Occipital lobe (tissue), 2 donors: Measurements from ENCODE around the gene MXRA8. TPM values are rescaled to one million over a fixed set of nuclear protein-coding genes. Genes with fewer than 3 reads are reported as not detected.
"Not testable (repeated sequence)": the region's sequence is repeated elsewhere in the genome, so short reads cannot be mapped to it uniquely, and the experiment has no call there.

Experiments used
- DNase-seq: peaks from one replicate; lab custom pipeline; 2025; lab: John Stamatoyannopoulos, UW
- total RNA-seq: library from RNA; depleted of rRNA; stranded (reverse); fragments of >200 nt; gene quantifications from one replicate; pipeline ENCODE4 v1.2.3, GENCODE V29; 2014

Gene MXRA8
- total RNA-seq, 1 donor from 2014 or later = 11.5 TPM

GRCh38 chr1:1321477-1321876 lies 36.9 kb downstream of the MXRA8 start:
- no peak for DNase-seq

- no peak for DNase-seq
Measured at GRCh38 chr1:1320666-1321448, 37.5 kb downstream of the MXRA8 start.

DNA sequence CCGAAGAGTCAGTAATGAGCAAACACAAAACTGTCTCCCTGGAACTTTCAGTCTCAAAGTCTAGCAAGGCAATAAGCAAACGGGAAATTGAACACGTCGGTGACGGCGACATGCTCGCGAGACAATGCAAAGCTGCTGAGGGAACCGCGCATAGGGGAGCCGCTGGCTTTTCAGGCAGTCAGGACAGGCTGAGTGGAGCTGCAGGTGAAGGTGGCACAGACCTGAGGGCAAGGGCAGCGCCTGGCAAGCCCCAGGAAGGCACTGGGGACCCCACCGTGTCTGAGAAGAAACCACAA lies 38.8 kb downstream of the MXRA8 start:
- no peak for DNase-seq

DNA sequence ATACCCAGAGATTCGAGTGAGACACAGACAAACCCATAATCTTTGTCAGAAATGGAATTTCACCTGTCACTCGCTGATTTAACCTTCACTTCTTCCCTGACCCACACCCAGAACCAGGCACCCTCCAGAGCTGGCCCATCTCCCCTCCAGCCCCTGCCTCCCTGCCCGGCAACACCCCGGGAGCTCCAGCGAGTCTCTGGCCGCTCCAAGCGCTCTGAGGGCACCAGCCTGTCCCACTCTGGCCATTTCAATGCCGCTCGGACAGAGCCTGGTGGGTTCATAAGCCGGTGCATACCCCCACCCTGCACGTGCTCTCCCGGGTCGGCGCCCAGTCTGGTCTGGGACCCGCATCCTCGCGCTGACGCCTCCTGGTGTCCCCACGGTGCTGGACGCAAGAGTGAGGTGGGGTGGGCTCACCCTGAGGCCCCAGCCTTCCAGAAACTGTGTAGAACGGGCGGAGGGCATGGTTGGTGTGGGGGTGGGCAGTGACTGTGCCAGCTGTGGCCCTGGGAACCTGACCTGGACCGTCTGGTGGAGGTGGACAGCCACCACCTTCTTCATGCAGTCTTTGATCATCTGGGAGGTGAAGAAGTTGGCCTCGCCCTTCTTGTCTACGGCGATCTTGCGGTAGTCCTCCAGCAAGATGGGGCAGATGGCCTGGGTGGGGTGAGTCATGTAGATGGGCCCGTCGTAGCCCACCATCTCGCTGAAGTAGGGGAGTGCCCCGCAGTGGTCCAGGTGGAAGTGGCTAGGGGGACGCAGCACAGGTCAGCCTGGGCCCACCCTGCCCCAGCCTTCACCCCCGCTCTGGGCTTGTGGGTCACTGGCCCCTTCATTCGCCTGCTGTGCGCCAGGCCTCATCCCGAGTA lies 39.3 kb downstream of the MXRA8 start:
- DNase-seq = no peak

- DNase-seq = peak; percentile 59
Measured at GRCh38 chr1:1318131-1318652, 40.2 kb downstream of the MXRA8 start.

DNA sequence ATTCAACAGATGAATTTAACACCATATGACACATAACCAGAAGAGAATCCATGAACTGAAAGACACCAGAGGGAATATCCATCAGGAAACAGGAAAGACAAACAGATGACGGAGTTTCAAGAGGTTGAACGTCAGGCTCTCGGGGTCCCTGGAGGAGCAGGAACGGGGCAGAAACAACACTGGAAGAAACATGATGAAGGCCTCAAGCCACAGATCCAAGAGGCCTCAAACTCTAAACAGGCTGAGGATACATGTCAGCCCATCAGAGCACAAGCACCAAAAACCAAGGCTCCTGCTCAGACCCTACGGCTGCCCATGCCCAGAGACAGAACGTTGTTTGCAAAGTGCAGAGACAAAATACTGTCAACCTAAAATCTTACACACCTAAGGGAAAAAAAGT lies 40.9 kb downstream of the MXRA8 start:
- DNase-seq = no peak

- DNase-seq = not testable (repeated sequence)
Measured at GRCh38 chr1:1316199-1316598, 42.2 kb downstream of the MXRA8 start.

GRCh38 chr1:1315435-1315954 lies 42.9 kb downstream of the MXRA8 start:
- no peak for DNase-seq

- no peak for DNase-seq
Measured at GRCh38 chr1:1314678-1315335, 43.5 kb downstream of the MXRA8 start.

DNA sequence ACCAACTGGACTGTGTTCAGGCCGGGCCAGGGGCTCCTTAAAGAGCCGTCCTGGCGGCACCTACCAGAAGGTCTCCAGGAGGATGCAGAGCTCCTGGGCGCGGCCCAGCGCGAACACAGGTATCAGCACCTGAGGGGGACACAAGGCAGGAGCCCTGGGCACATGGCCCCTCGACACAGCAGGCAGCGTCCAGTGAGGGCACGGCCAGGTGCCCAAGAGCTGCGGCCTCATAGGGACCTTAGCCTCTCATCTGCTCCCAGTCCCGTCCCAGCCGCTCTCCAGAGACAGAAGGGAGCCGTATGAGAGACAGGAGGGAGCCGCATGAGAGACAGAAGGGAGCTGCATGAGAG lies 44.1 kb downstream of the MXRA8 start:
- DNase-seq = no peak

- no peak for DNase-seq
Measured at GRCh38 chr1:1313500-1314236, 44.7 kb downstream of the MXRA8 start.

DNA sequence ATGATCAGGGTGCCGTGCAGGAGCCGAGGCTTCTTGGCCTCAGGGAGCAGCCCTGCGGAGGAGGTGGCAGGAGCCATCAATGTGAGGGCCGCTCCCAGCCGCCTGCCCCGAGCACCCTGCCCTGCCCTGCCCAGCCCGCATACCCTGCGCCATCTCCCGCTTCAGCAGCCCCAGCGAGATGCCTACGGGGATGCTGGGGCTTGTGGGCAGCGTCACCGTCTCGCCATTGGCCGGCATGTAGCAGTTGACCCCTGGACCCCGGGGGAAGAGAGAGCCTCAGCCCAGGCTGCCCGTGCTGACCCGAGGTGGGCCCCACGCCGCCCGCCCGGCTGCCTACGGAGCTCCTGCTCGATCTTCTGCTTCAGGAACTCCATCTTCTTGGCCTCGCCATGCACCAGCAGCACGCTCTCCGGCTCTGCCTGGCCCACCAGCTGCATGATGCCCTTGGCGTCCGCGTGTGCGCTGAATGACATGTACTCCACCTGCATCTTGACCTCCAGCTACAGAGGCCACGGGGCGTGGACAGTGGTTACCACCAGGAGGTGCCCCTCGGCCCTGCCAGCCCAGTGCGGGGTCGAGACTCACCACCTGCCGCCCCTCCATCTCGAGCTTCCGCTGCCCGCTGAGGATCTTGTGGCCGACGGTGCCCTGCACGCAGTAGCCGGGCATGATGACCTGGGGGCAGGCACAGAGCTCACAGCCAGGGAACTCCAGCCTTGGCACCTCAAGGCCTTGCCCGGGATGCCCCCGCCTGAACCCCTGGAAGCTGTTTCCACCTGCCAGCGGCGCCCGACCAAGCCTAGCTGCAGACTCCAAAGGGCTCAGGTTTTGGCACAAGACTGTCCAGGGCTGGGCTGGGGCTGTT lies 45.7 kb downstream of the MXRA8 start:
- DNase-seq = no peak

DNA sequence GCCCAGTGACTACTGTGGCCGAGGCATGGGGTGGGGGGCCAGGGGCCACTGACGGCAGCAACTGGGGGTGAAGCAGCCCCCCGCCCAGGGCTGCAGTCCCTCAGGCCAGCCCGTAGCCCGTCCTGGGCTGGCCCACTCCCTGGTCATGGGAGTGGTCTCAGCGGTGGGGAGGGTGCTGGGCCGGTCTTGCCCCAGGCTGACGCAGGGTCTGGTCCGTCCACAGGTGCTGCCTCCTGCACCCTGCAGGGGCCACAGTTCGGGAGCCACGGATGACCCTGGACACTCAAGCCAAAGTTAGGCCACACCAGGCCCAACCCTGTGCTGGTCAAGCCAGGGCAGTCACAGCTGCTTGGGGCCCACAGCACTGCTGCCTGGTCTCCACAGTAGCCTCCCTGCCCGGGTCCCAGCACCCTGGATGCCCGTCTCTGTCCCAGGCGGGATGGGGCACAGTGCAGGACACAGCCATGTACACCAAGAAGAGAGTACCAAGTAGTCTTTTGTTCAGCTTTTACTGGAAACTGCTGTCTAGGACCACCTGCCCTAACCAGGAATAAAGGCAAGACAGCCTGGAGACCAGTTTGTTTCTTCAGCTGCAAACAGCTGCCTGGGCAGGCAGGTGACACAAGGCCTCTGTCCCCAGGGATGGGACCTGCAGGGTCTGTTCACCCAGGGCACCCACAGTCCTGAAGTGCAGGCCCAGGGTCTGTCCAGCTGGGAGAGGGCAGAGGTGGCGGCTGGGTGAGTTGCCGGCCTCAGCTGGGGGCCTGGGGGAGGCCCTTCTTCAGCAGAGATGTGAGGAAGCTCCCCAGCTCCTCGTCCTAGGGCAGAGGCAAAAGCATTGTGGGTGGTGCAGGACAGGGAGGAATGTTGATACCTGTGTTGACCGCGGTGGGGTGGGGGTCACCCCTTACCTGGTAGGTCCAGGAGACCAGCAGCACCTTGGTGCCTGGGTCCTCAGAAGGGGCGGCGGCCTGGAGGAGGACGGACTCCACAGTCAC lies 46.9 kb downstream of the MXRA8 start:
- DNase-seq = no peak

- no peak for DNase-seq
Measured at GRCh38 chr1:1310476-1311053, 47.8 kb downstream of the MXRA8 start.

DNA sequence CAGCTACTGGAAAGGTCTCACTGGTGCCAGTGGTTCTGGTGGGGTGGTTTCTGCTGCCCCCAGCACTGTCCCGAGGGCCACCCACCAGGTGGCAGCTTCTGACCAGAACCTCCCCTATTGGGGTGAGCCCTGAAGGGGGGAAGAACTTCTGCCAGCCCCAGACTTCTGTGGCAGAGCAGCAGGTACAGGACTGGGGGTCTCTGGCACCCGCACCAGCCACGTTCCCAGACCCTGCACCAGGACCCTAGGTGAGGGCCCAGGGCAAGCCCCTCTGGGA lies 48.3 kb downstream of the MXRA8 start:
- no peak for DNase-seq

DNA sequence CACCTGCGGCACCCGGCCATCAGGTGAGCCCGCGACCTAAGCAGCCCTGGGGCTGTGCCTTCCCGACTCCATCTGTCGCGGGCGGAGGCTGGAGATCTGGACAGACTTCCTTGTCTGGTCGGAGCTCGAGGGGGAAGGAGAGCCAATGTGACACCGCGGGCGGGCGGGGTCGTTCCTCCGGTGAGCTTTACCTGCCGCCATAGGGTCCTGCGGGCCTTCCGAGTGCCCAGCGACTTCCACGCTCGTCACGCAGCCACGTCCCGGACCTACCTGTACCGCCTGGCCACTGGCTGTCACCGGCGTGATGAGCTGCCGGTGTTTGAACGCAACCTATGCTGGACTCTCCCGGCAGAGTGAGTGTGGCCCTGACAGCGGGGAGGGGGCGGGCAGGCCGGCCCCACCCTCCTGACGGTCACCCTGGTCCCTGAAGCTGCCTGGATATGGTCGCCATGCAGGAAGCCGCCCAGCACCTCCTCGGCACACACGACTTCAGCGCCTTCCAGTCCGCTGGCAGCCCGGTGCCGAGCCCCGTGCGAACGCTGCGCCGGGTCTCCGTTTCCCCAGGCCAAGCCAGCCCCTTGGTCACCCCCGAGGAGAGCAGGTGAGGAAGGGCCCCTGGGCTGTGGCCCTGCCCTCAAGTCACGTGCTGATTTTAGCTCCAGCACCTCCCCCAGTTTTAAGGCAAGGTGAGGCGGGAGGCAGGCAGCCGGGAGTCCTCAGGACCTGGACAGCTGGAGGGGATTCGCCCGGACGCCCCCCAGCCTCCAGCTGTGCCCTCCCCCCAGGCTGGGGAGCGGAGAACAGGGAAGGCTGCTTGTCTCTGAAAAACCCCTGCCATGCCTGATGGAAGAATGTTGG lies 48.9 kb downstream of the MXRA8 start:
- DNase-seq = no peak

DNA sequence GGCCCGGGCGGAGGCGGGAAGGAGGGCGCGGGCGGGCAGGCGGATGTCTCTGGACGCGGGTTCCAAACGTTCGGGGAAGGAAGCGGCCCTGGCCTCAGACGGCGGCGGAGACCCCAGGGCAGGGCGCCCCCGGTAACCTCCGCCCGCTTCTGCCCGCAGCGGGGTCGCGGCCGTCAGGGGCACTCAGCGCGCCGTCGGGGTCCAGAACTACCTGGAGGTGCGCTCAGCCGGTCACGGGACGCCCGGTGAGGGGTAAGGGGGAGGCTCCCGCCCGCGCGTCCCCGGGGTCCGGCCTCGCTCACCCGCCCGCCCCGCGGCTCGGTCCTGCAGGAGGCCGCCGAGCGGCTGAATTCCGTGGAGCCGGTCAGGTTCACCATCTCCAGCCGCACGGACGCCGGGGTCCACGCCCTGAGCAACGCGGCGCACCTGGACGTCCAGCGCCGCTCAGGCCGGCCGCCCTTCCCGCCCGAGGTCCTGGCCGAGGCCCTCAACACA lies 49.6 kb downstream of the MXRA8 start:
- no peak for DNase-seq
